RWPE1 (cell line): ENCODE data around the gene SELENOT.

Experiments
- CTCF ChIA-PET: fragments of 350-600 bp; sonication (Branson Sonifier 250); formaldehyde crosslinking; extraction: SDS; loops from one replicate; lab custom pipeline; 2021; lab: Yijun Ruan, JAX
- POLR2A ChIA-PET: fragments of 400-600 bp; formaldehyde crosslinking; extraction: SDS; loops from one replicate; lab custom pipeline; 2020; ENCODE audit warnings: antibody characterized with exemption; ENCODE audit not compliant: low non-redundant PET; lab: Yijun Ruan, JAX
- DNase-seq: peaks from one replicate; pipeline ENCODE4 v3.0.0; 2012; ENCODE audit warnings: low spot score
- H3K27ac ChIP-seq: fragments of 450-650 bp; 2 replicates; pipeline ENCODE4 v1.5.1; 2017
- CTCF ChIP-seq: fragments of 450-650 bp; conservative IDR thresholded peaks from 2 replicates; pipeline ENCODE4 v1.5.1; 2017; ENCODE audit warnings: low read depth, mild to moderate bottlenecking

The SELENOT gene

GRCh38 chr3:150577855-150578254 is 25.3 kb upstream of the SELENOT start:
- CTCF ChIA-PET, result interaction anchor here (0.8 to 1.3 kb wide), 2 partner anchors 11 to 26 kb away, joined by 3 to 5 read pairs; no protein-coding TSS in a partner anchor
- no peak for DNase-seq
- no peak overlapping the region for H3K27ac ChIP-seq
- POLR2A ChIA-PET, result no interaction called here
- TF ChIP-seq CTCF, result no peak

GRCh38 chr3:150581174-150581573 is 21.9 kb upstream of the SELENOT start:
- ChIA-PET POLR2A (no interaction called here), CTCF (interaction anchor here (0.7 kb wide), 1 partner anchor 255 kb away, joined by 3 read pairs; no protein-coding TSS in a partner anchor)
- TF ChIP-seq CTCF, result no peak
- no peak overlapping the region for H3K27ac ChIP-seq
- DNase-seq, result no peak

- ChIA-PET POLR2A (no interaction called here), CTCF (no interaction called here)
- DNase-seq, result no peak
- H3K27ac ChIP-seq, result no peak overlapping the region
- TF ChIP-seq CTCF, result no peak
Observed at GRCh38 chr3:150582620-150583019, 20.5 kb upstream of the SELENOT start.

GRCh38 chr3:150583028-150583427 is 20.1 kb upstream of the SELENOT start:
- CTCF ChIA-PET, result interaction anchor here (0.8 kb wide), 1 partner anchor 14 kb away, joined by 3 read pairs; no protein-coding TSS in a partner anchor
- H3K27ac ChIP-seq, result no peak overlapping the region
- DNase-seq, result no peak
- no peak for TF ChIP-seq CTCF
- POLR2A ChIA-PET, result no interaction called here

- CTCF ChIA-PET, result interaction anchor here (1.0 to 1.2 kb wide), 2 partner anchors 9 to 10 kb away, joined by 3 to 7 read pairs; no protein-coding TSS in a partner anchor
- TF ChIP-seq CTCF, result no peak
- POLR2A ChIA-PET, result no interaction called here
- H3K27ac ChIP-seq, result no peak overlapping the region; the same call in 1 of the 2 replicates
- DNase-seq, result no peak
Observed at GRCh38 chr3:150588027-150588830, 14.9 kb upstream of the SELENOT start.

GRCh38 chr3:150589759-150590158 is 13.4 kb upstream of the SELENOT start:
- ChIA-PET CTCF (interaction anchor here (0.6 to 1.2 kb wide), 2 partner anchors 8 to 166 kb away, joined by 4 to 7 read pairs; no protein-coding TSS in a partner anchor), POLR2A (no interaction called here)
- no peak for DNase-seq
- no peak for TF ChIP-seq CTCF
- no peak overlapping the region for H3K27ac ChIP-seq
